Cardiac fibroblast (primary cell): ENCODE data around the gene CPO.

Source experiments
- DNase-seq, 2 donors: peaks; one replicate each; pipeline versions ENCODE4 v3.0.0 to v3.0.0-alpha.2; 2010; ENCODE audit warnings: low read depth in 2 of 2
- H3K4me3 ChIP-seq, 2 donors: replicated peaks in 1 of 2; 1 replicate in 1 of 2; 2 replicates in 1 of 2; pipeline ENCODE4 v1.5.1; 2011; ENCODE audit warnings: low read depth in 2 of 2, low read length in 2 of 2, mild to moderate bottlenecking in 2 of 2, moderate library complexity in 1 of 2
- TF ChIP-seq, protein P1 (sequence below): IDR thresholded peaks from one replicate; pipeline ENCODE4 v1.5.1; 2011; ENCODE audit warnings: low read depth, mild to moderate bottlenecking, low read length, inconsistent platforms

Gene CPO

GRCh38 chr2:206981739-206982340 lies 42.5 kb downstream of the CPO start:
- peak; percentile 84 to 87 for DNase-seq
- TF ChIP-seq, protein P1, sequence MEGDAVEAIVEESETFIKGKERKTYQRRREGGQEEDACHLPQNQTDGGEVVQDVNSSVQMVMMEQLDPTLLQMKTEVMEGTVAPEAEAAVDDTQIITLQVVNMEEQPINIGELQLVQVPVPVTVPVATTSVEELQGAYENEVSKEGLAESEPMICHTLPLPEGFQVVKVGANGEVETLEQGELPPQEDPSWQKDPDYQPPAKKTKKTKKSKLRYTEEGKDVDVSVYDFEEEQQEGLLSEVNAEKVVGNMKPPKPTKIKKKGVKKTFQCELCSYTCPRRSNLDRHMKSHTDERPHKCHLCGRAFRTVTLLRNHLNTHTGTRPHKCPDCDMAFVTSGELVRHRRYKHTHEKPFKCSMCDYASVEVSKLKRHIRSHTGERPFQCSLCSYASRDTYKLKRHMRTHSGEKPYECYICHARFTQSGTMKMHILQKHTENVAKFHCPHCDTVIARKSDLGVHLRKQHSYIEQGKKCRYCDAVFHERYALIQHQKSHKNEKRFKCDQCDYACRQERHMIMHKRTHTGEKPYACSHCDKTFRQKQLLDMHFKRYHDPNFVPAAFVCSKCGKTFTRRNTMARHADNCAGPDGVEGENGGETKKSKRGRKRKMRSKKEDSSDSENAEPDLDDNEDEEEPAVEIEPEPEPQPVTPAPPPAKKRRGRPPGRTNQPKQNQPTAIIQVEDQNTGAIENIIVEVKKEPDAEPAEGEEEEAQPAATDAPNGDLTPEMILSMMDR = peak; percentile 93
- H3K4me3 ChIP-seq = no peak overlapping the region

DNA sequence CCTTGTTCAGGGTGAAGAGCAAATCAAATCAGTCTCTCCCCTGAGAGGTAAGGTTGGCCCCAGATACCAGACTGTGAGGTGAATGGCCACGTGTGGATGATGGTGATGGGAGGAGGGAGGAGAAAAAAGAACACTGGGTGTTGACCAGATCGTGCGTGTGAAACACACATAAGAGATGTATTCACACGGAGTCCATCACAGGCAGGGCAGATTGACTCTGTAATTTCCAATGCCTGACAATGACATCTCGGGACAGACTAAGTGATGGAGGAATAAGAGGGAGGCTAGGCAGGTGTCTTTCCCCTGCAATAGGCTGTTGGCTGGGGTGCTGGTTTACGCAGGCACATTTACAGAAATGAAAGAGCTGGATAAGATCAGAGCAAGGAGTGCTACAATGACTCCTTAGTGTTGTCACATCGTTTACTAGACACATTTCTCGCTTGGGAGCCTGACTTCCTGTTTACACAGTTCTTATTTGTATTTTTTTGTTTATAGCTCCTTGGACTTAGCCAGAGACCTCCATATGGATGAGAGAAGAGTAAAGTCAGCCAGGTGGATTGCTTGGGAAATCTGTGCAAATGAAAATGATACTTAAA lies 43.1 kb downstream of the CPO start:
- H3K4me3 ChIP-seq = no peak overlapping the region
- TF ChIP-seq, protein P1 = no peak
- DNase-seq = no peak

DNA sequence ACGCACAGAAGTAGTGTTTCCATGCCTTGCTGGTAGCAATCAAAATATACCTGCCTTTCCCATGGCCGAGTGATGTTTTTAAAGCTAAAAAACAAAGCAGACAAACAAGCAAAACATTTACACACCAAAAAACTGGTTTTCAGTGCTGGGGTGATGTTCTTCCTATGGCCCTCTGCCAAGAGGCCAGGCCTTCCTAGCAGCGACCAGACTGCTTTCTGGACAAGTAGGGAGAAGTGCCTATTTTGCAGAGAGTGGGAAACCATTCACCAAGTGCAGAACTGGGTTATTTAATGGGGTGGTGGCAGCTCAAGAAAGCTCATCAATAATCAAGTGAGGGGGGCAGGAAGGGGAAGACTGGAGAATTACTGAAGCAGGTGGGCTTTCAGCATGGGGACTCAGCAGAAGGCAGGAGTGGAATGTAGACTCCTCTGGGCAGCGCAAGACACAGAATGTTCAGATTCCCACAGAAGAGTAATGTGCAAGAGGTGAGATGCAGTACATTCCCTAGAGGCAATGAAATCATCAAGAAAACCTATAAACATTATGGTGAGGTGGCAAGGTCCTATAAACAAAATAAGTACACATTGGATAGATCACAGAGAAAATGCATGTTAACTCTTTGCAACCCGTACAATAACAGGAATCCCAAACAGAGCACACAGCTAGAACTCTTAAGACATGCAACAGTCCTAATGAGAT lies 44.0 kb downstream of the CPO start:
- peak in 1 of 2 donors; percentile 66 for DNase-seq

GRCh38 chr2:206984206-206984605 lies 44.9 kb downstream of the CPO start:
- H3K4me3 ChIP-seq = no peak overlapping the region
- peak in 1 of 2 donors; percentile 53 for DNase-seq
- TF ChIP-seq, protein P1 = no peak

More for the DNA sequence above, 44.0 kb downstream of the CPO start:
- H3K4me3 ChIP-seq = no peak overlapping the region
- TF ChIP-seq, protein P1 = no peak

GRCh38 chr2:206986943-206987342 lies 47.6 kb downstream of the CPO start:
- H3K4me3 ChIP-seq = no peak overlapping the region
- TF ChIP-seq, protein P1 = no peak
- DNase-seq = no peak

GRCh38 chr2:206987810-206988209 lies 48.5 kb downstream of the CPO start:
- DNase-seq = no peak
- H3K4me3 ChIP-seq = no peak overlapping the region
- TF ChIP-seq, protein P1 = no peak
